Fibroblast of skin of left biceps (primary cell): ENCODE measurements around the gene DIO2.

ENCODE experiments used
- DNase-seq, 2 experiments: peaks; one replicate each; pipeline ENCODE4 v3.0.0-alpha.2; 2013; ENCODE audit warnings: low read depth in 2 of 2

The DIO2 gene

DNA sequence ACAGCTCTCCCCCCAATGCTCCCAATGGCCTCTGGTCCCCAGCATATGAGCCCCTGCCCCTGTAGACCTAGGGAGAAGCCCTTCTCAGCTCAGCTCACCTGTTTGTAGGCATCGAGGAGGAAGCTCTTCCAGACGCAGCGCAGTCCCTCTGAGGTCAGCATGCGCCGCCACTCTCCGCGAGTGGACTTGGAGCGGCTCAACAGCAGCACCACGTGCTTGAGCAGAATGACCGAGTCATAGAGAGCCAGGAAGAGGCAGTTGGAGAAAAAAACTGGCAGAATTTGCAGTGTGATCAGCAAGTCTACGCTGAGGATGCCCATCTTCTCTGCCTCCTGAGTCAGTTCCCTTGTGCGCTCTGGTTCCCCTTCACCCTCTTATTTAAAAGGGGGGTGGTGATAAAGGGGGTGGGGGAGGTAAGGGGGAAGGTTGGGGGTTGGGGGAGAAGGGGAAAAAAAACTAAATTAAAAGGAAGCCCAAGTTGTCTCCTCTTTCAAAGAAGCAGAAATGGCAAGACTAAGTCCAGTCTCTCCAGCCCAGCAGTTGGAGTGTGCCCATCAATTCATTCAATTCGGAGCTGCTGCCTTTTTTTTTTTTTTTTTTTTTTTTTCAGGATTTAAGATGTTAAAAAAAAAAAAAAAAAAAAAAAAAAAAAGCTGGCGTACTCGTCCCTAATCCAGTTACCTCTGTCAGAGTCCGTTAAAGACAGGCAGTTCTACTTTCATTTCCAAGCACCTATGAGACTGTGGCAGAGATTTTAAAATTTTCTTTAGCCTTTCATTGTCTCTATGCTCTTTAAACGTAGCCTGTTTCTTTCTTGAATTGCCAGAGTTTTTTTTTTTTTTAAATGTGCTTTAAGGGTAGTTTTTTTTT, at the start of gene DIO2:
Gene DIO2, minus strand, starts transcription at position 352 of the 870 bp plus-strand sequence. Its CDS starts 32 bp downstream, at position 320.
- no peak for DNase-seq

DNA sequence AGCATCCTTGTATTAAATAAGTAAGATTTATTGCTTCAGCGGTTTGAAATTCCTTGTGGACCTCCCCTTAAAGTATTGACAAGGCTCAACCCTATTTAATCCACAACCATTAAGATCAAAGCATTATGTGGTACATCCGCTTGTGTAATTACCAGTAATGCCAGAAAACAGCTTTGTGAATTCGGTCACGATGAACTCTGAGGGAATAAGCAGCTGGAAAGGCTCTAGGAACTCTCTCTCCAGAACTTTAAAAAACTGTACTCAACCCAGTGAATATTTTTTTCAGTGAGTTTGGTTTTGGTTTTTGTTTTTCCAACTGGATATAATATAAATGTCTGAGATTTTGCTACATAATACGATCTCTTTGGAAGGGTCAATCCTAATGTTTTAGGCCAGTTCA, 49.3 kb upstream of the DIO2 start:
- no peak for DNase-seq

GRCh38 chr14:80239631-80240030, 28.3 kb upstream of the DIO2 start:
- no peak for DNase-seq

DNA sequence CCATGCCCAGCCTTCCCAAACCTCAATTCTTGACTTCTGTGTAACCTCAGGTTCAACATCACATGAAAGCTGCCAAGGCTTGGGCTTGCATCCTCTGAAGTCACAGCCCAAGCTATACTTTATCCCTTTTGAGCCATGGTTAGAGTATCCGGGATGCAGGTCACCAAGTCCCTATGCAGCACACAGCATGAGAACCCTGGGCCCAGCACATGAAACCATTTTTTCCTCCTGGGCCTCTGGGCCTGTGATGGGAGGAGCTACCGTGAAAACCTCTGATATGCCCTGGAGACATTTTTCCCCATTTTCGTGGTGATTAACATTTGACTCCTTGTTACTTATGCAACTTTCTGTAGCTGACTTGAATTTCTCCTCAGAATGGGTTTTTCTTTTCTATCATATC, 25.8 kb upstream of the DIO2 start:
- no peak for DNase-seq

DNA sequence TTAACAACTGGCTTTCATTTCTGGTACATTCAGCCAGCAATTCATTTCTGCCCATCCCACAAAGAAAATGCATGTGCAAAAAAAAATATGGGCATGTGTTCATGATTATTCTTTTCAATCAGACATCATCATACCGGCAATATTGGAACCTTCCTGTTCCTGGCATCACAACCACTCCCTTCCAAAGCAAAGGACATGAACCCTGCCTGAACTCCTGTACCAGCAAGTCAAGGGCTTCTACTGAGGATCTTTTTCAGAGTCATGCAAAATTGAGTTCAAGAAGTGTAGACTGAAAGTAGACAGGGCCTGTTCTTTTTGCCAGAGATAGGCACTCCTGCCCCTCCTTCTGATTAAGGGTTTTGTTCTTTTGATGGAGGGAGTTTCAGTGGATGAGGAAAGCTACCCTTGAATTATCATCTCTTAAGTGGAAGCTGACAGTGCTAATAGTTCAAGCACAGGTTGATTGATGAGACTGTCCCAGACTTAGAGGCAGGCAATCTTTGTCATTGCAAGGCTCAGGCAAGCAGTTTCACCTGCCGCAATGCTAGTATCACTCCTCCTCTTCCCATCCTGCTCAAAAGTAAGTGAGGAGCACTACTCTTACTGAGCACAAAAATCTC, 22.3 kb upstream of the DIO2 start:
- no peak for DNase-seq

- DNase-seq = no peak
Observed at GRCh38 chr14:80231702-80232101, 20.4 kb upstream of the DIO2 start.

DNA sequence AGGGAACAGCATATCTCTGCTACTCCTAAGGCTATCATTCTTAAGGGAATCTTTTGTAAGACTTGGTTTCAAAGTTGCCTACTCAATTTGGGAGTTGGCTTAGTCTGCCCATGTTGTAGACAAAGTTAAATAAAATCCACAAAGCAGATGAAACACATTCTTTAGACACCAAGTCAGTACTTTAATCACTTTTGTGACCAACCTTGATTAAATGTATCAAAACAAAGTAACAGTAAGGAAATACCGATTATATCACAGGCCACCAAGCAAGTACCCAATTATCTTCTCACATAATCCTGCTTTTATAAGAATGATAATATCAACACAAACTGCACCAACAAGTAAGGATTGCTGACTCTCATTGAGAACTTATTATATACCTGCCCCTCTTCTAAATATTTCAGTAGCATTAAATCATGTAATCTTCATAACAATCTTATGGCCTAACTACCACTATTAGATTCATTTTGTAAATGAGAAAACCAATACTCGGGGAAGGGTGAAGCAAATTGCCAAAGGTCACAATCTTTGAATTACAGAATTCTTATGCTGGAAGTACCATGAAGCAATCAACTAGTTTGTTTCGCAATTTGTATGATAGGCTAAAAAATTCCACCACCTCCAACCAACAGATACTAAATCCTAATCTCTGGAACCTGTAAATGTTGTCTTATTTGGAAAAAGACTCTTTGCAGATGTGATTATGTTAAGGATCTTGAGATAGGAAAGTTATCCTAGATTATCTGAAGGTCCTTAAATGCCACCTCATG, 12.6 kb upstream of the DIO2 start:
- DNase-seq = no peak

- no peak for DNase-seq
Observed at GRCh38 chr14:80216818-80217217, 5.5 kb upstream of the DIO2 start.

GRCh38 chr14:80215756-80216581, 4.7 kb upstream of the DIO2 start:
- peak; percentile 28 to 33 for DNase-seq

DNA sequence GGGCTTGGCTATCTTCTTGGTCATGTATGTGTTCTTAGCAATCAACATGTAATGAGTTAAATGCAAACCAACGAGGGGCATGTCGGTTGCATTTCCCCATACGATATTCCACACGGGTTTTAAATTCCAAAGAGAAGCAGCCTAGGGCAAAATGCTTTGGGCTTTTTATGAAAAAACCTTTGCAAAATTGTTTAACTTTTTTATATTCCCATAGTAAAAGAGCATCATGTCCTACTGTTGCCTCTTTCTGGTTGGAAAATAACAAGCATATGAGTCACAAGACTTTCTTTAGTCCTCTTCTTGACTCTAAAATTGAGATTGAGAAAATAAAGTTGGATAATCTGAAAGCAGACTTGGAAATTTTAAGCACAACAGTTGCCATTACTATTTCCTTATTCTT, 3.8 kb upstream of the DIO2 start:
- DNase-seq = no peak

DNA sequence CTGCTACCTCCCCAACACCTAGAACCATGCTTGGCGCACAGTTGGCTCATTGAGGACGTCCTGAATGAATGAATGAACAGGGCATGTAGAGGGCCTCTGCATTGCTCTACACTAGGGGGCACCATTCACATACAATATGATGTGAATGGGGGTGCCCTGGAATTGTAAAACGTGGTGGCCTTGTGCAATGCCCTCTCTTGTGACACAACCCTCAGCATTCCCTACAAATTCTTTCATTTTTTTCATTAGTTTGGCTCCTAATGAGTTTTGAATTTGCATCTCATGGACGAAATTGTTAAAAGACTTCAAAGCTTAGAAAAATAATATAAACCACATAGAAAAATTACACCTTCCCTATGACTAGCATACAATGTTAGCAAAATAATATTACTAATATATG, 2.3 kb upstream of the DIO2 start:
- DNase-seq = peak; percentile 28 to 29

DNA sequence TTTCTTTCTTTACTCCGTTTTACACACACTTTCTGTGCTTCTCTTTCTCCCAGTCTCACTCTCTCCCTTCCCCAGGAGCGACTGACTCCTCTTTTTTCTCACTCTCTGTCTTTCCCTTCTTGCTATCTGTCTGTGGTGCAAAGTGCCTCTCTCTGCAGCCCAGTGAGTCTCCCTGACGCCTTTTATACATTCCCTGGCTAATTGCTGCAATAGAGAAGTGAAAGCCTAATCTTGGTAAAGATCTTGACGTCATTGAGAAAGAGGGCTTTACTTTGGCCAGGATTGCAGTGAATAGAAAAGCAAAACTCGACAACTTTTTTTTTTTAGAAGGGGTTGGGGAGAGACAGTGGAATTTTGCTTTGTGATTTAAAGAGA, 706 bp upstream of the DIO2 start:
- peak; percentile 30 to 31 for DNase-seq

DNA sequence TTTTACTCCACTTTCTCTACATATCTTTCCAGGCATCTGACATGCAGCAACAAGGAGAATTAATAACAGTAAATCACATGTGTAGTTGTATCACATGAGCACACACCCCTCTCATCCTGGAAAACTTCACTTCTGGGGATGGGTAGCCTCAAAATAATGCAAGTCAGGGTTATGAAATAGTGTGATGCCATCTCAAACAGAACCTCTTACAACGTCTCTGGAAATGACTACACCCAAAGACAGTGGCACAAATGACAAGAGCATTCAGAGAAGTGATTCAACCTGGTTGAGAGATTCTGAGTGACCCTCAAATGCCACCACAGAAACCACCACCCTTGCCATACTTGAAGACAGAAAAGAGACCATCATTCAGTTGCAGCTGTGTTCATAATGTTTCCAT, 2.8 kb downstream of the DIO2 start:
- no peak for DNase-seq

- no peak for DNase-seq
Observed at GRCh38 chr14:80206351-80207080, 4.8 kb downstream of the DIO2 start.

GRCh38 chr14:80202888-80203562, 8.3 kb downstream of the DIO2 start:
- no peak for DNase-seq

DNA sequence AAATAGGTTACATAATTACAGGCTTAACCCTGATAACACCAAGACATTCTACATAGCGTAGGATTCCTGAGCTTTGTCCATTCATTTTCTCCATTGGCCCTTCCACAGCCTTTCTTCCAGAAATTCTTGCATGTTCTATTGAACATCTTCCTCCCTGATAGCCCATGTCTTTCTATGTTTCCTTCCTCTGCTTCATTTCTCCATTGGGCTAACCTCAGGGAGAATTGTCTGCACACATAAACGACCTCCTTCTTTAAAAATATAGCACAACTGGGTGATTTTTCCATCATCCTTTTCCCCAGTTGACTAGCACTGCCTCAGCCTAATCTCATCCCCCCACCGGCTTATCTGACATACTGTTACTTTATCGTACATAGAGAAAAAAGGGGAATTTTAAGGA, 11.2 kb downstream of the DIO2 start:
- no peak for DNase-seq

GRCh38 chr14:80188571-80188970, 22.7 kb downstream of the DIO2 start:
- DNase-seq = no peak

DNA sequence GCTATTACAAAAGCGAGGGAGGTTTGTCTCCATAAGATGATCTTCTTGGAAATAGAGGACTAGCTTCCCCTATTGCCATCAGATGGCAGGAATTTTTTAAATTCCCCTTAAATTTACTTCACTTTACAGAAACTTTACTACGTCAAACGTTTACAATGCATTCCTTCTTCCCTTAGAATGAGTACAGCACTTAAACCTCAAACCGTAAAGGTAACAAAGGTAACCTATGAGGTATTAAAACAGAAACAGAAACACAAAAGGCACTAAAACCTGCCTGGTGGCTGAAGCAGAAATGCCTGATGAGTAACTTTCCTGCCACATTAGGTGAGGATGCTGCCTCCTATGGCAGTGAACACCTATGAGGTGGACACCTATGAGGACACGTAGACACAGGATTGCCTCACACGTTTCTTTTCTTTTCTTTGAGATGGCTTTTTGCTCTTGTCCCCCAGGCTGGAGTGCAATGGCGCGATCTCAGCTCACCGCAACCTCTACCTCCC, 25.0 kb downstream of the DIO2 start:
- DNase-seq = no peak

GRCh38 chr14:80176893-80177292, 34.4 kb downstream of the DIO2 start:
- DNase-seq = no peak

DNA sequence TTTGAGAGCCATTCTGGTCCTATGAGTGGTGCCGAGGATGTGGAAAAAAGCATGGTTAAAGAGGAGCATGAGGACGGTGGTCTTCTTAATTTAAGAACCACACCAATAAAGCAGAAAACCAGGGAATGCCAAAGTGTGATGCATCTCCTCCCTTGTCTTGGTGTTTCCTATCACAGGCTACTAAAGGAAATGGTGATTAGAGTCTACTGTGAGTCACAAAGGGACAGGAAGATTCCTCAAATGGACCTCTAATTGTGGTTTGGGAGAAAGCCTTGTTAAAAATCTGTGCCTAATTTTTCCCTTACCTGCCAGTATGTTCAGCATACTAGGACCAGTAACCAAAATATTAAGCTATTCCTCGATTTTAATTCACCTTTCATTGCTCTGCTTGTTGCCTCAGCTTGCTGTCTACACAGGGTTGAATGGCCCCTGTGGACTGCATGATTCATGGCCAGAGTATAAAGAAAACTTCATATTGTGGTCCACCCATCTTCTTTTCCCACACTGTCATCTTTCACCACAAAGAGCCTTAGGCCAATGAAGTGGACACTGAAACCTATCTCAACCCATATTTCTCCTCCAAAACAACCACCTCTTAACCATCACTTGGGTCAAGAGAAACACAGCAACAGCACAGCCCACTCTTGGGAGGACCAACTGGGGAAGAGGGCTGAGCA, 38.8 kb downstream of the DIO2 start:
- DNase-seq = no peak
